Esophagus muscularis mucosa (tissue), 3 donors: Measurements from ENCODE around the gene PHYH.

ENCODE experiments used
- CTCF ChIP-seq, 3 experiments: fragments of 200-600 bp in 2 of 3; fragments of 450-650 bp in 1 of 3; sonication (generic) in 2 of 3; IDR thresholded peaks; one replicate each; pipeline ENCODE4 v1.5.1; 2017 to 2019; ENCODE audit warnings: antibody characterized with exemption in 3 of 3, mild to moderate bottlenecking in 2 of 3, moderate library complexity in 1 of 3
- POLR2AphosphoS5 ChIP-seq, 2 donors: sonication (generic); formaldehyde crosslinking; IDR thresholded peaks; one replicate each; pipeline ENCODE4 v1.6.1; 2017; ENCODE audit warnings: antibody characterized with exemption in 2 of 2

- TF ChIP-seq POLR2AphosphoS5 (IDR thresholded peaks at IDR 0.05): peak; percentile 12 to 38
- no peak for TF ChIP-seq CTCF (IDR thresholded peaks at IDR 0.05)
Measured at GRCh38 chr10:13317474-13317873, 17.6 kb upstream of the PHYH start.
